Upper lobe of left lung (tissue), 6 donors: ENCODE measurements around the gene VPS13C. TPM values are rescaled to one million over a fixed set of nuclear protein-coding genes. Genes with fewer than 3 reads are reported as not detected.
"Not testable (repeated sequence)": the region's sequence is repeated elsewhere in the genome, so short reads cannot be mapped to it uniquely, and the experiment has no call there.

Experiments
- ATAC-seq, 2 donors: fragments of 200-7000 bp; cut with Tn5 transposase; one replicate each; pipeline ENCODE4 v1.9.1; 2022; ENCODE audit warnings: mild to moderate bottlenecking in 2 of 2, moderate library complexity in 2 of 2; ENCODE audit not compliant: low FRiP score in 2 of 2
- DNase-seq, 2 donors: peaks; one replicate each; pipeline ENCODE4 v3.0.0-alpha.2; 2019 to 2020
- H3K27ac ChIP-seq, 4 donors: fragments of 200-600 bp; sonication (generic); one replicate each; pipeline ENCODE4 v1.5.1; 2016 to 2019
- H3K27me3 ChIP-seq, 4 donors: fragments of 200-600 bp; sonication (generic); one replicate each; pipeline ENCODE4 v1.5.1; 2017 to 2019
- H3K36me3 ChIP-seq, 4 donors: fragments of 200-600 bp; sonication (generic); one replicate each; pipeline ENCODE4 v1.5.1; 2016 to 2019
- H3K4me1 ChIP-seq, 4 donors: fragments of 200-600 bp; sonication (generic); one replicate each; pipeline ENCODE4 v1.5.1; 2018 to 2019
- H3K4me3 ChIP-seq, 4 donors: fragments of 200-600 bp; sonication (generic); one replicate each; pipeline ENCODE4 v1.5.1; 2017 to 2019; ENCODE audit warnings: mild to moderate bottlenecking in 2 of 4, moderate library complexity in 1 of 4
- H3K9me3 ChIP-seq, 4 donors: fragments of 200-600 bp; sonication (generic); one replicate each; pipeline ENCODE4 v1.5.1; 2018 to 2019
- CTCF ChIP-seq, 6 experiments: fragments of 450-650 bp in 4 of 6; fragments of 200-600 bp in 2 of 6; sonication (generic) in 2 of 6; IDR thresholded peaks; one replicate each; pipeline ENCODE4 v1.5.1; 2016 to 2019; ENCODE audit warnings: antibody characterized with exemption in 6 of 6
- EP300 ChIP-seq, 4 donors: sonication (generic); formaldehyde crosslinking; IDR thresholded peaks; one replicate each; pipeline ENCODE4 v1.5.1; 2017; ENCODE audit warnings: antibody characterized with exemption in 4 of 4, control low read depth in 2 of 4
- POLR2A ChIP-seq, 4 donors: fragments of 450-650 bp; IDR thresholded peaks; one replicate each; pipeline ENCODE4 v1.5.1; 2016 to 2017; ENCODE audit warnings: antibody characterized with exemption in 4 of 4, mild to moderate bottlenecking in 2 of 4
- POLR2AphosphoS5 ChIP-seq, 2 donors: sonication (generic); formaldehyde crosslinking; IDR thresholded peaks; one replicate each; pipeline ENCODE4 v1.5.1; 2017; ENCODE audit warnings: antibody characterized with exemption in 2 of 2
- WGBS, 2 donors: methylation state at CpG; one replicate each; pipeline ENCODE4 v1.1.5; 2017 to 2018; 5-methylcytosine and 5-hydroxymethylcytosine counted together
- total RNA-seq, 6 donors: library from RNA; depleted of rRNA in 4 of 6; stranded (reverse); fragments of >200 nt in 4 of 6; gene quantifications; one replicate each; pipeline versions ENCODE4 v1.1.0 to v1.2.1, GENCODE V29; 2016 to 2021
- donor health status: DM: no; HTN: no; CAD: no; lungs with moderate emphysema.
- donor health status: DM: no; HTN: yes; CAD: no; lungs with severe emphysema.

The VPS13C gene
- total RNA-seq, 6 donors from 2014 or later: 73.7 to 180 (median 97.4) TPM

- no peak for ATAC-seq
- Histone ChIP-seq H3K27ac (no peak overlapping the region), H3K4me3 (no peak overlapping the region), H3K9me3 (no peaks in the 10 kb centered on the region), H3K36me3 (no peaks in the 10 kb centered on the region), H3K27me3 (no peaks in the 10 kb centered on the region), H3K4me1 (peaks cover 17 to 47% (median 33%) of the 10 kb centered on the region in 4 donors)
- DNase-seq: no peak
- 93 to 99% methylated on average over 4 of the region's 4 CpGs for WGBS, 2 donors
- TF ChIP-seq POLR2A (IDR thresholded peaks at IDR 0.05): no peak
- no peak for TF ChIP-seq CTCF (IDR thresholded peaks at IDR 0.05)
- TF ChIP-seq EP300 (IDR thresholded peaks at IDR 0.05): no peak
- no peak for TF ChIP-seq POLR2AphosphoS5 (IDR thresholded peaks at IDR 0.05)
Measured at GRCh38 chr15:62051166-62051565, 9.1 kb downstream of the VPS13C start.

GRCh38 chr15:62050115-62050514 is 10.1 kb downstream of the VPS13C start:
- Histone ChIP-seq H3K4me1 (peaks cover 17 to 47% (median 32%) of the 10 kb centered on the region in 4 donors), H3K27ac (no peak overlapping the region), H3K36me3 (no peaks in the 10 kb centered on the region), H3K27me3 (no peaks in the 10 kb centered on the region), H3K9me3 (no peaks in the 10 kb centered on the region), H3K4me3 (no peak overlapping the region)
- TF ChIP-seq CTCF (IDR thresholded peaks at IDR 0.05): no peak
- TF ChIP-seq POLR2A (IDR thresholded peaks at IDR 0.05): no peak
- no peak for TF ChIP-seq POLR2AphosphoS5 (IDR thresholded peaks at IDR 0.05)
- no peak for TF ChIP-seq EP300 (IDR thresholded peaks at IDR 0.05)
- no peak for DNase-seq
- ATAC-seq: no peak
- 68 to 75% methylated on average over 1 of the region's 1 CpG for WGBS, 2 donors

GRCh38 chr15:62048254-62048653 is 12.0 kb downstream of the VPS13C start:
- WGBS, 2 donors: 87 to 99% methylated on average over 4 of the region's 4 CpGs
- peaks cover 9 to 30% (median 22%) of the 10 kb centered on the region in 4 donors for H3K4me1 ChIP-seq
- not testable (repeated sequence) for ATAC-seq, H3K9me3 ChIP-seq, H3K27me3 ChIP-seq, H3K27ac ChIP-seq, H3K36me3 ChIP-seq, H3K4me3 ChIP-seq, DNase-seq

- Histone ChIP-seq H3K36me3 (peaks cover 0 to 5% (median 0%) of the 10 kb centered on the region in 4 donors), H3K27me3 (no peaks in the 10 kb centered on the region), H3K9me3 (no peaks in the 10 kb centered on the region), H3K4me1 (peaks cover 6 to 22% (median 15%) of the 10 kb centered on the region in 4 donors), H3K4me3 (no peak overlapping the region), H3K27ac (no peak overlapping the region)
- 73 to 76% methylated on average over 2 of the region's 2 CpGs for WGBS, 2 donors
- DNase-seq (no peak), ATAC-seq (no peak)
- no peak for TF ChIP-seq POLR2AphosphoS5 (IDR thresholded peaks at IDR 0.05)
- no peak for TF ChIP-seq POLR2A (IDR thresholded peaks at IDR 0.05)
- TF ChIP-seq CTCF (IDR thresholded peaks at IDR 0.05): no peak
- TF ChIP-seq EP300 (IDR thresholded peaks at IDR 0.05): no peak
Measured at GRCh38 chr15:62047282-62047827, 12.9 kb downstream of the VPS13C start.

- no peaks in the 10 kb centered on the region for H3K9me3 ChIP-seq
- H3K4me3 ChIP-seq: peak overlapping the region in 1 of 4 donors; percentile 17
- no peak for ATAC-seq
- peaks cover 6 to 21% (median 13%) of the 10 kb centered on the region in 4 donors for H3K4me1 ChIP-seq
- H3K27me3 ChIP-seq: no peaks in the 10 kb centered on the region
- peak overlapping the region in 2 of 4 donors; percentile 19 to 59 for H3K27ac ChIP-seq
- DNase-seq: no peak
- TF ChIP-seq POLR2A (IDR thresholded peaks at IDR 0.05) (no peak), POLR2AphosphoS5 (IDR thresholded peaks at IDR 0.05) (no peak), CTCF (IDR thresholded peaks at IDR 0.05) (no peak), EP300 (IDR thresholded peaks at IDR 0.05) (no peak)
- WGBS, 2 donors: 57 to 59% methylated on average over 5 of the region's 5 CpGs
- H3K36me3 ChIP-seq: peaks cover 0 to 9% (median 4%) of the 10 kb centered on the region in 4 donors
Measured at GRCh38 chr15:62046078-62046743, 14.0 kb downstream of the VPS13C start.
